ENCODE data around the gene PDCD11. TPM values are rescaled to one million over a fixed set of nuclear protein-coding genes. Genes with fewer than 3 reads are reported as not detected.
"Not testable (repeated sequence)": the region's sequence is repeated elsewhere in the genome, so short reads cannot be mapped to it uniquely, and the experiment has no call there.

PDCD11 gene
- total RNA-seq, 1 experiment from 2014 or later: 33.0 TPM

GRCh38 chr10:103416436-103417147, 20.2 kb downstream of the PDCD11 start:
- Mint-ChIP-seq H3K27me3 (ENCODE audit: unreplicated experiment) (no peaks in the 10 kb centered on the region), H3K27ac (ENCODE audit: unreplicated experiment) (no peak overlapping the region), H3K9me3 (ENCODE audit: low read depth, unreplicated experiment) (no peaks in the 10 kb centered on the region), H3K4me1 (ENCODE audit: low read depth, unreplicated experiment) (no peaks in the 10 kb centered on the region), H3K36me3 (ENCODE audit: insufficient read depth, unreplicated experiment) (peaks cover 41% of the 10 kb centered on the region), H3K4me3 (ENCODE audit: low read depth, unreplicated experiment) (no peak overlapping the region)
- DNase-seq: peak; percentile 43
- BruUV-seq (replicated peaks): no TSS peak
- CTCF ChIA-PET: no interaction called here
- TF ChIP-seq CTCF (IDR thresholded peaks at IDR 0.05; ENCODE audit: unreplicated experiment): peak; percentile 22
- intact Hi-C loops (cut with micrococcal nuclease; ENCODE audit: unreplicated experiment): loop anchor here (1.0 to 5.0 kb wide), 2 partner anchors 70 to 176 kb away; no protein-coding TSS in a partner anchor

GRCh38 chr10:103417148-103417469, 20.7 kb downstream of the PDCD11 start:
- DNase-seq; H3K27ac Mint-ChIP-seq (ENCODE audit: unreplicated experiment); H3K9me3 Mint-ChIP-seq (ENCODE audit: low read depth, unreplicated experiment); H3K4me1 Mint-ChIP-seq (ENCODE audit: low read depth, unreplicated experiment); H3K27me3 Mint-ChIP-seq (ENCODE audit: unreplicated experiment); BruUV-seq (replicated peaks); H3K4me3 Mint-ChIP-seq (ENCODE audit: low read depth, unreplicated experiment); CTCF ChIA-PET: not testable (repeated sequence)
- H3K36me3 Mint-ChIP-seq (ENCODE audit: insufficient read depth, unreplicated experiment): peaks cover 41% of the 10 kb centered on the region
- TF ChIP-seq CTCF (IDR thresholded peaks at IDR 0.05; ENCODE audit: unreplicated experiment): peak; percentile 4
- intact Hi-C loops (cut with micrococcal nuclease; ENCODE audit: unreplicated experiment): loop anchor here (1.0 to 5.0 kb wide), 2 partner anchors 69 to 175 kb away; no protein-coding TSS in a partner anchor

GRCh38 chr10:103417601-103418000, 21.2 kb downstream of the PDCD11 start:
- intact Hi-C loops (cut with micrococcal nuclease; ENCODE audit: unreplicated experiment): loop anchor here (1.0 to 5.0 kb wide), 2 partner anchors 69 to 175 kb away; no protein-coding TSS in a partner anchor
- no peak for DNase-seq
- CTCF ChIA-PET: no interaction called here
- H3K36me3 Mint-ChIP-seq (ENCODE audit: insufficient read depth, unreplicated experiment): peaks cover 41% of the 10 kb centered on the region
- no peak overlapping the region for H3K4me3 Mint-ChIP-seq (ENCODE audit: low read depth, unreplicated experiment)
- no peak overlapping the region for H3K27ac Mint-ChIP-seq (ENCODE audit: unreplicated experiment)
- H3K4me1 Mint-ChIP-seq (ENCODE audit: low read depth, unreplicated experiment): no peaks in the 10 kb centered on the region
- TF ChIP-seq CTCF (IDR thresholded peaks at IDR 0.05; ENCODE audit: unreplicated experiment): no peak
- no peaks in the 10 kb centered on the region for H3K9me3 Mint-ChIP-seq (ENCODE audit: low read depth, unreplicated experiment)
- H3K27me3 Mint-ChIP-seq (ENCODE audit: unreplicated experiment): no peaks in the 10 kb centered on the region
- BruUV-seq (replicated peaks): no TSS peak

- H3K27ac Mint-ChIP-seq (ENCODE audit: unreplicated experiment): no peak overlapping the region
- no peak for DNase-seq
- TF ChIP-seq CTCF (IDR thresholded peaks at IDR 0.05; ENCODE audit: unreplicated experiment): no peak
- no peak overlapping the region for H3K4me3 Mint-ChIP-seq (ENCODE audit: low read depth, unreplicated experiment)
- H3K4me1 Mint-ChIP-seq (ENCODE audit: low read depth, unreplicated experiment): no peaks in the 10 kb centered on the region
- CTCF ChIA-PET: no interaction called here
- no peaks in the 10 kb centered on the region for H3K27me3 Mint-ChIP-seq (ENCODE audit: unreplicated experiment)
- BruUV-seq (replicated peaks): no TSS peak
- intact Hi-C loops (cut with micrococcal nuclease; ENCODE audit: unreplicated experiment): loop anchor here (5.0 kb wide), 1 partner anchor 173 kb away; no protein-coding TSS in a partner anchor
- peaks cover 43% of the 10 kb centered on the region for H3K36me3 Mint-ChIP-seq (ENCODE audit: insufficient read depth, unreplicated experiment)
- no peaks in the 10 kb centered on the region for H3K9me3 Mint-ChIP-seq (ENCODE audit: low read depth, unreplicated experiment)
These were observed 22.7 kb downstream of the PDCD11 start for GRCh38 chr10:103419101-103419500.
